BJ (cell line): ENCODE measurements around the gene ABLIM2. TPM values are rescaled to one million over a fixed set of nuclear protein-coding genes. Genes with fewer than 3 reads are reported as not detected.

Experiments
- CTCF ChIA-PET: fragments of 350-600 bp; formaldehyde crosslinking; extraction: SDS; loops from one replicate; lab custom pipeline; 2021; ENCODE audit warnings: antibody characterized with exemption, inconsistent platforms; lab: Yijun Ruan, JAX
- POLR2A ChIA-PET: fragments of 300-600 bp; sonication (Branson Sonifier 250); formaldehyde crosslinking; extraction: SDS; loops from one replicate; lab custom pipeline; 2021; ENCODE audit warnings: antibody characterized with exemption; lab: Charles Lee
- DNase-seq: peaks from one replicate; pipeline ENCODE4 v3.0.0-alpha.2; 2011; ENCODE audit warnings: low read depth
- H3K27me3 ChIP-seq: 2 replicates; pipeline ENCODE4 v1.6.0; 2011; ENCODE audit warnings: low read length; ENCODE audit not compliant: control insufficient read depth, insufficient read depth
- H3K36me3 ChIP-seq: 2 replicates; pipeline ENCODE4 v1.5.1; 2011; ENCODE audit warnings: low read length; ENCODE audit not compliant: control insufficient read depth, insufficient read depth
- H3K4me3 ChIP-seq: 2 replicates; pipeline ENCODE4 v1.5.1; 2011; ENCODE audit warnings: low read depth, mild to moderate bottlenecking, control low read depth, low read length
- CTCF ChIP-seq: IDR thresholded peaks from 2 replicates; pipeline ENCODE4 v1.5.1; 2011; ENCODE audit warnings: low read depth, mild to moderate bottlenecking, control low read depth, inconsistent platforms, low read length, moderate library complexity; ENCODE audit not compliant: insufficient read depth
- polyA plus RNA-seq: library from polyadenylated mRNA; depleted of rRNA; stranded (reverse); fragments of >200 nt; gene quantifications from 2 replicates; pipeline ENCODE4 v1.2.3, GENCODE V29; 2011

ABLIM2 gene
- polyA plus RNA-seq, 1 experiment: 0.07 TPM

GRCh38 chr4:8167291-8167690 lies 8.7 kb upstream of the ABLIM2 start:
- POLR2A ChIA-PET: no interaction called here
- CTCF ChIA-PET: interaction anchor here (1.1 to 2.3 kb wide), 2 partner anchors 9 to 70 kb away, joined by 4 to 10 read pairs; no protein-coding TSS in a partner anchor

GRCh38 chr4:8165374-8165896 lies 6.8 kb upstream of the ABLIM2 start:
- POLR2A ChIA-PET: no interaction called here
- Histone ChIP-seq H3K36me3 (no peaks in the 10 kb centered on the region), H3K4me3 (no peak overlapping the region), H3K27me3 (peaks cover 2% of the 10 kb centered on the region; the same call in 1 of the 2 replicates)
- no peak for DNase-seq
- no peak for TF ChIP-seq CTCF
- CTCF ChIA-PET: interaction anchor here (1.1 to 1.3 kb wide), 2 partner anchors 11 to 73 kb away, joined by 3 read pairs; no protein-coding TSS in a partner anchor

More at GRCh38 chr4:8167291-8167690, 8.7 kb upstream of the ABLIM2 start:
- Histone ChIP-seq H3K36me3 (no peaks in the 10 kb centered on the region), H3K27me3 (peaks cover 14% of the 10 kb centered on the region), H3K4me3 (no peak overlapping the region)
- no peak for DNase-seq
- no peak for TF ChIP-seq CTCF

- no peak overlapping the region for H3K4me3 ChIP-seq
Measured at GRCh38 chr4:8164687-8165086, 6.1 kb upstream of the ABLIM2 start.

DNA sequence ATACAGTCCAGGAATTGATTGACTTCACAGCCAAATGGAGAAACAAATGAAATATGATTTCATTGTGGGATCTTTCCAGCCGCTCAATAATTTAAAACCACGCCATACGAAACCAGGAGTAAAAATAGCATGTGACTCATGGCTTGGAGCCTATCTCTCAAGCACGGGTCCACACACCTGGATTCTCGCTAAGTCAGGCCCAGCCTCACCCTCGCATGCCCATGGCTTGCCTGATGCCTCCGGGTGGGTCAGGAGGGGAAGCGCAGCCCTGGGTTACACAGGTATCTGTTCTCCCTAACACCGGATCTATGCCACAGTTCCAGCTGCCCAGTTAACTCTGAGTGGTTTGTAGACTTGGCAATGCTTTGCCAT lies 5.6 kb upstream of the ABLIM2 start:
- peaks cover 4% of the 10 kb centered on the region; the same call in 1 of the 2 replicates for H3K27me3 ChIP-seq
- ChIA-PET POLR2A (no interaction called here), CTCF (no interaction called here)
- TF ChIP-seq CTCF: no peak
- no peak overlapping the region for H3K4me3 ChIP-seq
- DNase-seq: no peak
- H3K36me3 ChIP-seq: no peaks in the 10 kb centered on the region

More at GRCh38 chr4:8164687-8165086, 6.1 kb upstream of the ABLIM2 start:
- no peak for DNase-seq
- POLR2A ChIA-PET: no interaction called here
- H3K27me3 ChIP-seq: peaks cover 2% of the 10 kb centered on the region; the same call in 1 of the 2 replicates
- no peaks in the 10 kb centered on the region for H3K36me3 ChIP-seq
- CTCF ChIA-PET: interaction anchor here (1.1 kb wide), 1 partner anchor 74 kb away, joined by 3 read pairs; no protein-coding TSS in a partner anchor
- no peak for TF ChIP-seq CTCF

DNA sequence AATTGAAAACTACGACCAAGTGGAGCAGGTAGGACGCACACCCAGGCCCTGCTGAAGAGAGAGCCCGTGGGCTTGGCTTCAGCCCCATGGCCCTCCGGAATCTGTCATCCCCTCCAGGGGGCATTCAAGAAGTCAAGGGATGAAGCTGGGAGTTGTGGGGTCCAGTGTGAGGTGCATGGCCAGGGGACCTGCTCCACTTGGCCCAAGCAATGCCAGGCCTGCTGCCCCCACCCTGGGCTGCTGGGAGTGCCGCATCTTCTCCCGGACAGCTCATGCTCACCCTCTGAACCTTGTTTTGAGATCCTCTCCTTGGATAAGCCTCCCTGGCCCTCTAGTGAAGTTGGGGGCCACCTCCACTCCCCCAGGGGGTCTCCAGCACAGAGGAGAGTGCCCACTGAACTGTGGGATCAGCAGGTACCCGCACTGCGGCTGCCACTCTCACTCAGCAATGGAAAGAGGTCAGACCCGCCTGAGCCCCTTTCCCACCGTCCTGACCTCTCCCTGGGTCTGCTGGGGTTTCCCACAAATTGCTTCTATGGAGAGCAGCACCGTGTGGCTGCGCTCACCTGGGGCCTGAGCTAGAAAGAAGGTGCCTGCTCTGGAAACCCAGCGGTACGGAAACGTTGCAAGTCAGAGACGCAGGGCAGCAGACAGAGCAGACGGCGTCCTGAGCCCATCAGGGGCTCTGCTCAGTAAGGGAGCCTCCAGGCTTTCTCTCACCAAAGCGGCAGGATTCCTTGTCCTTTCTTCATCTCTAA lies 5.0 kb upstream of the ABLIM2 start:
- CTCF ChIA-PET: no interaction called here
- H3K36me3 ChIP-seq: no peaks in the 10 kb centered on the region
- TF ChIP-seq CTCF: no peak
- no peak overlapping the region for H3K4me3 ChIP-seq
- peaks cover 4% of the 10 kb centered on the region; the same call in 1 of the 2 replicates for H3K27me3 ChIP-seq
- POLR2A ChIA-PET: no interaction called here
- no peak for DNase-seq
